Measurements from ENCODE around the gene GRB2.
A peak's percentile ranks its signal among the peaks of the same experiment; 100 is the strongest.

GRB2 gene

GRCh38 chr17:75402026-75402425, 3.5 kb downstream of the GRB2 start:
- TF ChIP-seq YY1 (IDR thresholded peaks at IDR 0.05; ENCODE audit: insufficient read depth, insufficient read length), result no peak
- no peak for TF ChIP-seq ZNF274 (IDR thresholded peaks at IDR 0.05; ENCODE audit: low read depth, low read length)
- no peak for TF ChIP-seq SUZ12 (IDR thresholded peaks at IDR 0.05; ENCODE audit: extremely low read depth, insufficient read depth, insufficient read length)
- Histone ChIP-seq H3K36me3 (ENCODE audit: insufficient read depth, insufficient read length, low read length) (no peaks in the 10 kb centered on the region), H3K9me3 (ENCODE audit: insufficient read depth, low read length) (no peaks in the 10 kb centered on the region), H3K4me3 (ENCODE audit: insufficient read length, low read depth) (no peak overlapping the region), H3K9ac (ENCODE audit: insufficient read length, low read depth) (no peak overlapping the region), H3K4me1 (ENCODE audit: insufficient read depth, insufficient read length) (no peaks in the 10 kb centered on the region), H3K27me3 (ENCODE audit: insufficient read depth, insufficient read length) (peaks cover 8% of the 10 kb centered on the region)
- no peak for DNase-seq (ENCODE audit: low read depth, low spot score)

GRCh38 chr17:75400326-75400939, 5.0 kb downstream of the GRB2 start:
- Histone ChIP-seq H3K36me3 (ENCODE audit: insufficient read depth, insufficient read length, low read length) (no peaks in the 10 kb centered on the region), H3K4me3 (ENCODE audit: insufficient read length, low read depth) (no peak overlapping the region), H3K9ac (ENCODE audit: insufficient read length, low read depth) (no peak overlapping the region), H3K27me3 (ENCODE audit: insufficient read depth, insufficient read length) (no peaks in the 10 kb centered on the region), H3K9me3 (ENCODE audit: insufficient read depth, low read length) (no peaks in the 10 kb centered on the region), H3K4me1 (ENCODE audit: insufficient read depth, insufficient read length) (no peaks in the 10 kb centered on the region)
- no peak for DNase-seq (ENCODE audit: low read depth, low spot score)
- TF ChIP-seq SUZ12 (IDR thresholded peaks at IDR 0.05; ENCODE audit: extremely low read depth, insufficient read depth, insufficient read length) (no peak), ZNF274 (IDR thresholded peaks at IDR 0.05; ENCODE audit: low read depth, low read length) (no peak), YY1 (IDR thresholded peaks at IDR 0.05; ENCODE audit: insufficient read depth, insufficient read length) (no peak)

- no peaks in the 10 kb centered on the region for H3K9me3 ChIP-seq (ENCODE audit: insufficient read depth, low read length)
- TF ChIP-seq ZNF274 (IDR thresholded peaks at IDR 0.05; ENCODE audit: low read depth, low read length) (no peak), YY1 (IDR thresholded peaks at IDR 0.05; ENCODE audit: insufficient read depth, insufficient read length) (no peak), SUZ12 (IDR thresholded peaks at IDR 0.05; ENCODE audit: extremely low read depth, insufficient read depth, insufficient read length) (no peak)
- H3K27me3 ChIP-seq (ENCODE audit: insufficient read depth, insufficient read length), result no peaks in the 10 kb centered on the region
- DNase-seq (ENCODE audit: low read depth, low spot score), result no peak
- peaks cover 1% of the 10 kb centered on the region for H3K36me3 ChIP-seq (ENCODE audit: insufficient read depth, insufficient read length, low read length)
- H3K4me3 ChIP-seq (ENCODE audit: insufficient read length, low read depth), result no peak overlapping the region
- no peaks in the 10 kb centered on the region for H3K4me1 ChIP-seq (ENCODE audit: insufficient read depth, insufficient read length)
- no peak overlapping the region for H3K9ac ChIP-seq (ENCODE audit: insufficient read length, low read depth)
These were observed 7.2 kb downstream of the GRB2 start for GRCh38 chr17:75398279-75398678.

- Histone ChIP-seq H3K27me3 (ENCODE audit: insufficient read depth, insufficient read length) (no peaks in the 10 kb centered on the region), H3K9ac (ENCODE audit: insufficient read length, low read depth) (no peak overlapping the region), H3K4me1 (ENCODE audit: insufficient read depth, insufficient read length) (no peaks in the 10 kb centered on the region), H3K36me3 (ENCODE audit: insufficient read depth, insufficient read length, low read length) (peaks cover 6% of the 10 kb centered on the region), H3K9me3 (ENCODE audit: insufficient read depth, low read length) (no peaks in the 10 kb centered on the region), H3K4me3 (ENCODE audit: insufficient read length, low read depth) (no peak overlapping the region)
- TF ChIP-seq ZNF274 (IDR thresholded peaks at IDR 0.05; ENCODE audit: low read depth, low read length) (no peak), YY1 (IDR thresholded peaks at IDR 0.05; ENCODE audit: insufficient read depth, insufficient read length) (no peak), SUZ12 (IDR thresholded peaks at IDR 0.05; ENCODE audit: extremely low read depth, insufficient read depth, insufficient read length) (no peak)
- no peak for DNase-seq (ENCODE audit: low read depth, low spot score)
These were observed 8.3 kb downstream of the GRB2 start for GRCh38 chr17:75397217-75397616.

GRCh38 chr17:75396796-75397195, 8.7 kb downstream of the GRB2 start:
- no peaks in the 10 kb centered on the region for H3K9me3 ChIP-seq (ENCODE audit: insufficient read depth, low read length)
- no peaks in the 10 kb centered on the region for H3K27me3 ChIP-seq (ENCODE audit: insufficient read depth, insufficient read length)
- TF ChIP-seq ZNF274 (IDR thresholded peaks at IDR 0.05; ENCODE audit: low read depth, low read length) (no peak), SUZ12 (IDR thresholded peaks at IDR 0.05; ENCODE audit: extremely low read depth, insufficient read depth, insufficient read length) (no peak), YY1 (IDR thresholded peaks at IDR 0.05; ENCODE audit: insufficient read depth, insufficient read length) (no peak)
- DNase-seq (ENCODE audit: low read depth, low spot score), result no peak
- no peaks in the 10 kb centered on the region for H3K4me1 ChIP-seq (ENCODE audit: insufficient read depth, insufficient read length)
- H3K36me3 ChIP-seq (ENCODE audit: insufficient read depth, insufficient read length, low read length), result peaks cover 9% of the 10 kb centered on the region
- no peak overlapping the region for H3K4me3 ChIP-seq (ENCODE audit: insufficient read length, low read depth)
- no peak overlapping the region for H3K9ac ChIP-seq (ENCODE audit: insufficient read length, low read depth)

GRCh38 chr17:75396025-75396424, 9.5 kb downstream of the GRB2 start:
- DNase-seq (ENCODE audit: low read depth, low spot score), result no peak
- no peak for TF ChIP-seq ZNF274 (IDR thresholded peaks at IDR 0.05; ENCODE audit: low read depth, low read length)
- TF ChIP-seq SUZ12 (IDR thresholded peaks at IDR 0.05; ENCODE audit: extremely low read depth, insufficient read depth, insufficient read length), result no peak
- TF ChIP-seq YY1 (IDR thresholded peaks at IDR 0.05; ENCODE audit: insufficient read depth, insufficient read length), result no peak
- Histone ChIP-seq H3K9ac (ENCODE audit: insufficient read length, low read depth) (no peak overlapping the region), H3K9me3 (ENCODE audit: insufficient read depth, low read length) (no peaks in the 10 kb centered on the region), H3K36me3 (ENCODE audit: insufficient read depth, insufficient read length, low read length) (peaks cover 9% of the 10 kb centered on the region), H3K4me3 (ENCODE audit: insufficient read length, low read depth) (no peak overlapping the region), H3K27me3 (ENCODE audit: insufficient read depth, insufficient read length) (no peaks in the 10 kb centered on the region), H3K4me1 (ENCODE audit: insufficient read depth, insufficient read length) (no peaks in the 10 kb centered on the region)

- Histone ChIP-seq H3K4me3 (ENCODE audit: insufficient read length, low read depth) (peak overlapping the region; percentile 77), H3K27me3 (ENCODE audit: insufficient read depth, insufficient read length) (no peaks in the 10 kb centered on the region), H3K4me1 (ENCODE audit: insufficient read depth, insufficient read length) (no peaks in the 10 kb centered on the region), H3K36me3 (ENCODE audit: insufficient read depth, insufficient read length, low read length) (peaks cover 19% of the 10 kb centered on the region), H3K9me3 (ENCODE audit: insufficient read depth, low read length) (no peaks in the 10 kb centered on the region), H3K9ac (ENCODE audit: insufficient read length, low read depth) (peak overlapping the region; percentile 87)
- TF ChIP-seq YY1 (IDR thresholded peaks at IDR 0.05; ENCODE audit: insufficient read depth, insufficient read length) (no peak), SUZ12 (IDR thresholded peaks at IDR 0.05; ENCODE audit: extremely low read depth, insufficient read depth, insufficient read length) (no peak), ZNF274 (IDR thresholded peaks at IDR 0.05; ENCODE audit: low read depth, low read length) (no peak)
- DNase-seq (ENCODE audit: low read depth, low spot score), result no peak
These were observed 11.1 kb downstream of the GRB2 start for GRCh38 chr17:75394332-75394918.
